Activated T-cell treated with anti-CD3 and anti-CD28 coated beads, Interleukin-2, amount 50 U/mL, for 1 hour (primary cell): ENCODE measurements around the gene GTPBP4.
"Not testable (repeated sequence)": the region's sequence is repeated elsewhere in the genome, so short reads cannot be mapped to it uniquely, and the experiment has no call there.

Experiments used
- DNase-seq: peaks from one replicate; pipeline ENCODE4 v3.0.0-alpha.2; 2020

GTPBP4 gene

GRCh38 chr10:992871-993270 is 4.6 kb downstream of the GTPBP4 start:
- DNase-seq = no peak

GRCh38 chr10:994836-995558 is 6.8 kb downstream of the GTPBP4 start:
- no peak for DNase-seq

GRCh38 chr10:995559-995926 is 7.3 kb downstream of the GTPBP4 start:
- DNase-seq = no peak

- no peak for DNase-seq
These were observed 7.8 kb downstream of the GTPBP4 start for GRCh38 chr10:996031-996430.

GRCh38 chr10:997266-998022 is 9.2 kb downstream of the GTPBP4 start:
- no peak for DNase-seq

- DNase-seq = no peak
These were observed 14.3 kb downstream of the GTPBP4 start for GRCh38 chr10:1002425-1003006.

- no peak for DNase-seq
These were observed 15.8 kb downstream of the GTPBP4 start for GRCh38 chr10:1003884-1004670.

- no peak for DNase-seq
These were observed 18.3 kb downstream of the GTPBP4 start for GRCh38 chr10:1006573-1006972.

- DNase-seq = no peak
These were observed 19.3 kb downstream of the GTPBP4 start for GRCh38 chr10:1007583-1007982.

GRCh38 chr10:1009071-1009494 is 20.8 kb downstream of the GTPBP4 start:
- DNase-seq = no peak

GRCh38 chr10:1009947-1010346 is 21.7 kb downstream of the GTPBP4 start:
- not testable (repeated sequence) for DNase-seq

GRCh38 chr10:1010703-1011102 is 22.5 kb downstream of the GTPBP4 start:
- DNase-seq = no peak

GRCh38 chr10:1011696-1012095 is 23.5 kb downstream of the GTPBP4 start:
- no peak for DNase-seq

- DNase-seq = no peak
These were observed 27.5 kb downstream of the GTPBP4 start for GRCh38 chr10:1015688-1016087.

- no peak for DNase-seq
These were observed 31.1 kb downstream of the GTPBP4 start for GRCh38 chr10:1019362-1019761.

GRCh38 chr10:1020460-1020859 is 32.2 kb downstream of the GTPBP4 start:
- DNase-seq = no peak

GRCh38 chr10:1020958-1021357 is 32.7 kb downstream of the GTPBP4 start:
- DNase-seq = no peak

GRCh38 chr10:1022413-1022812 is 34.2 kb downstream of the GTPBP4 start:
- DNase-seq = no peak

GRCh38 chr10:1024103-1024502 is 35.9 kb downstream of the GTPBP4 start:
- DNase-seq = no peak

GRCh38 chr10:1025683-1026082 is 37.4 kb downstream of the GTPBP4 start, which contains the start of gene IDI2:
TSS of gene IDI2 (minus strand) at chr10:1025859. CDS start at chr10:1024723, 1,136 bp downstream.
- no peak for DNase-seq

- DNase-seq = no peak
These were observed 38.3 kb downstream of the GTPBP4 start for GRCh38 chr10:1026578-1026977.

GRCh38 chr10:1029838-1030237 is 41.6 kb downstream of the GTPBP4 start:
- DNase-seq = no peak

GRCh38 chr10:1033601-1034000 is 45.4 kb downstream of the GTPBP4 start:
- DNase-seq = no peak
